Body of pancreas (tissue), 4 donors: ENCODE results near the gene CCL23. TPM values are rescaled to one million over a fixed set of nuclear protein-coding genes. Genes with fewer than 3 reads are reported as not detected.

Source experiments
- ATAC-seq: fragments of 150-250 bp; one replicate; pipeline ENCODE4 v1.9.1; 2016
- DNase-seq, 4 donors: peaks; one replicate each; pipeline ENCODE4 v3.0.0-alpha.2; 2019
- H3K27ac ChIP-seq, 4 donors: fragments of 200-600 bp; sonication (generic); 1 replicate in 3 of 4; 2 replicates in 1 of 4; pipeline versions ENCODE4 v1.5.1 to v1.6.1; 2016 to 2019; ENCODE audit warnings: mild to moderate bottlenecking in 1 of 4, mixed read lengths in 1 of 4, moderate library complexity in 1 of 4
- H3K27me3 ChIP-seq, 2 donors: fragments of 200-600 bp; sonication (generic); one replicate each; pipeline ENCODE4 v1.6.0; 2016; ENCODE audit warnings: mild to moderate bottlenecking in 1 of 2
- H3K36me3 ChIP-seq, 2 donors: fragments of 200-600 bp; sonication (generic); replicated peaks in 1 of 2; 2 replicates each; pipeline ENCODE4 v1.5.1; 2016; ENCODE audit warnings: low read depth in 2 of 2; ENCODE audit not compliant: insufficient read depth in 1 of 2
- H3K4me1 ChIP-seq: fragments of 200-600 bp; sonication (generic); one replicate; pipeline ENCODE4 v1.6.0; 2016
- H3K4me3 ChIP-seq, 2 donors: fragments of 200-600 bp; sonication (generic); 1 replicate in 1 of 2; 2 replicates in 1 of 2; pipeline ENCODE4 v1.5.1; 2016 to 2019
- H3K9me3 ChIP-seq, 3 donors: fragments of 200-600 bp; sonication (generic); 1 replicate in 2 of 3; 2 replicates in 1 of 3; pipeline ENCODE4 v1.5.1; 2016
- POLR2A ChIP-seq, 3 donors: fragments of 450-650 bp; IDR thresholded peaks; one replicate each; pipeline ENCODE4 v1.6.1; 2016; ENCODE audit warnings: antibody characterized with exemption in 3 of 3, mild to moderate bottlenecking in 2 of 3
- WGBS, 2 donors: methylation state at CpG; one replicate each; pipeline ENCODE4 v1.1.5; 2017; 5-methylcytosine and 5-hydroxymethylcytosine counted together
- intact Hi-C: fragments of 100-400 bp; cut with DNase I; formaldehyde crosslinking; loops from one replicate; pipeline ENCODE4 v1.15.1; 2023
- total RNA-seq, 2 donors: library from RNA; depleted of rRNA; stranded (reverse); fragments of >200 nt; gene quantifications; one replicate each; pipeline ENCODE4 v1.1.0, GENCODE V29; 2016
- TF ChIP-seq, protein P1 (sequence below), 7 experiments: fragments of 450-650 bp in 4 of 7; fragments of 200-600 bp in 3 of 7; sonication (generic) in 3 of 7; IDR thresholded peaks; one replicate each; pipeline ENCODE4 v1.5.1; 2016 to 2019; ENCODE audit warnings: antibody characterized with exemption in 7 of 7

Gene CCL23
- total RNA-seq, 2 donors from 2014 or later, result 2.6 TPM; not detected in 1

DNA sequence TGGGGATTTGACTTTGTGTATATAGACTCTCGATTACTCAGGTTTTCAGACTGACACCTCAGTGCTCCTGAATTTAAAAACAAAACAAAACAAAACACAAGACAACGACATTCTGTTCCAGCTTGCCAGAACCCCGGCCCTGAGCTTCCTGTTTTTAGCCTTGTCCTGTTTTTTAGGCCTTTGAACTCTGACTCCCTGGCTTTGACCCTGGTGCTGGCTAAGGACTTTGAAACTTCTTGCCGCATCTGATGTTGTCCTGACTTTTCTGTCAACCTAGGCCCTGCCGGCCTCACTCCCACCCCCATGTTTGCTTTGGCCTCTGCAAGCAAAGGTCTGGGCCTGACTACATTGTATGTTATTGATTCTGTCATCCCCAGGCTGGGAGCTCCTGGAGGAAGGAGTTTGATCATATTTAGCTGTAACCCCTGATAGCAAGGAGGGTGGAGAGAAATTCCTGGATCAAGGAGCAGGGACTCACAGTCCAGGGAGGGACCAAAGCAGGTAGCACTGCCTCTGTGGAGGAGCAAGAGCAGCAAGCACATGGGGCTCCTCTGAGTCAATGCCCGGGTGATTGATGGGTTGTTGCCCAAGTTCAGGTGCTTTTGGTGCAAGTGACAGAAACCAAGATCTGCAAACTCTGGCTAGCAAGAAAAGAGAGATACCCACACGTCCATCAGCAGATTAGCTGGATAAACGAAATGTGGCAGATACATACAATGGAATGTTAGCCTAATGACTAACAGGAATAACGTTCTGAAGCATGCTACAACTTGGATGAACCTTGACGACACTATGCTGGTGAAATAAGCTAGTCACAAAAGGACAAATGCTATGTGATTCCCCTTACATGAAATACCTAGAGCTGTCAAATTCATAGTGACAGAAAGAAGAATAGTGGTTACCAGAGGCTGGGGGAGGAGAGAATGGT lies 44.2 kb downstream of the CCL23 start:
- no peak overlapping the region for H3K4me3 ChIP-seq
- intact Hi-C loops, result loop anchor here (10.0 kb wide), 1 partner anchor 91 kb away; the partner anchor contains the start of gene CCL18
- no peaks in the 10 kb centered on the region for H3K9me3 ChIP-seq
- H3K4me1 ChIP-seq, result peaks cover 15% of the 10 kb centered on the region
- H3K36me3 ChIP-seq, result no peaks in the 10 kb centered on the region
- 36% methylated on average over 10 of the region's 10 CpGs for WGBS, 2 donors
- ATAC-seq (peak; percentile 45), DNase-seq (peak; percentile 22 to 47 (median 36))
- TF ChIP-seq, protein P1, sequence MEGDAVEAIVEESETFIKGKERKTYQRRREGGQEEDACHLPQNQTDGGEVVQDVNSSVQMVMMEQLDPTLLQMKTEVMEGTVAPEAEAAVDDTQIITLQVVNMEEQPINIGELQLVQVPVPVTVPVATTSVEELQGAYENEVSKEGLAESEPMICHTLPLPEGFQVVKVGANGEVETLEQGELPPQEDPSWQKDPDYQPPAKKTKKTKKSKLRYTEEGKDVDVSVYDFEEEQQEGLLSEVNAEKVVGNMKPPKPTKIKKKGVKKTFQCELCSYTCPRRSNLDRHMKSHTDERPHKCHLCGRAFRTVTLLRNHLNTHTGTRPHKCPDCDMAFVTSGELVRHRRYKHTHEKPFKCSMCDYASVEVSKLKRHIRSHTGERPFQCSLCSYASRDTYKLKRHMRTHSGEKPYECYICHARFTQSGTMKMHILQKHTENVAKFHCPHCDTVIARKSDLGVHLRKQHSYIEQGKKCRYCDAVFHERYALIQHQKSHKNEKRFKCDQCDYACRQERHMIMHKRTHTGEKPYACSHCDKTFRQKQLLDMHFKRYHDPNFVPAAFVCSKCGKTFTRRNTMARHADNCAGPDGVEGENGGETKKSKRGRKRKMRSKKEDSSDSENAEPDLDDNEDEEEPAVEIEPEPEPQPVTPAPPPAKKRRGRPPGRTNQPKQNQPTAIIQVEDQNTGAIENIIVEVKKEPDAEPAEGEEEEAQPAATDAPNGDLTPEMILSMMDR (IDR thresholded peaks at IDR 0.05), result no peak
- no peak for TF ChIP-seq POLR2A (IDR thresholded peaks at IDR 0.05)
- no peaks in the 10 kb centered on the region for H3K27me3 ChIP-seq
- peak overlapping the region in 2 of 4 donors; percentile 3 to 7 for H3K27ac ChIP-seq

DNA sequence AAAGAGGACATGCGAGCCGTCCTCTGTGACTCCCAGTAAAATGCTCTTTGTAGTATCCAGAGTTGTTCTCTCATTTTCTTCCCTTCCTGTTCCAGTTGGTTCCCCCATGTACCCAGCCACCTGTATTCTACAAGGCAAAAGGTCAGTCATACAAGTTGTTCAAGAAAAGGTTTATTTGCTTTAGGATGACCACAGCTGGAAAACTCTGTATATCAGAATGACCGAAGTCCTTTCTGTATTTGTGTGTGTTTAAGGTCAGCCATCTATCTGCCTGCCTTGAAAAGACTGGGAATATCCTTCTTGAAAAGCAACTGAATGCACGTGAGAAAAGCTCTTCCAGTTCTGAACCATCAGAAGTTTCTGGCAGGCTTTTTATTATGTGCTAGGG lies 44.8 kb downstream of the CCL23 start:
- ATAC-seq, result no peak
- intact Hi-C loops, result loop anchor here (10.0 kb wide), 1 partner anchor 92 kb away; the partner anchor contains the start of gene CCL18
- no peaks in the 10 kb centered on the region for H3K36me3 ChIP-seq
- H3K4me3 ChIP-seq, result no peak overlapping the region
- H3K4me1 ChIP-seq, result peaks cover 15% of the 10 kb centered on the region
- TF ChIP-seq POLR2A (IDR thresholded peaks at IDR 0.05), result no peak
- TF ChIP-seq, protein P1 (IDR thresholded peaks at IDR 0.05), result no peak
- no peaks in the 10 kb centered on the region for H3K27me3 ChIP-seq
- 63 to 70% methylated on average over 4 of the region's 4 CpGs for WGBS, 2 donors
- H3K9me3 ChIP-seq, result no peaks in the 10 kb centered on the region
- DNase-seq, result no peak
- H3K27ac ChIP-seq, result peak overlapping the region in 2 of 4 donors; percentile 3 to 7

DNA sequence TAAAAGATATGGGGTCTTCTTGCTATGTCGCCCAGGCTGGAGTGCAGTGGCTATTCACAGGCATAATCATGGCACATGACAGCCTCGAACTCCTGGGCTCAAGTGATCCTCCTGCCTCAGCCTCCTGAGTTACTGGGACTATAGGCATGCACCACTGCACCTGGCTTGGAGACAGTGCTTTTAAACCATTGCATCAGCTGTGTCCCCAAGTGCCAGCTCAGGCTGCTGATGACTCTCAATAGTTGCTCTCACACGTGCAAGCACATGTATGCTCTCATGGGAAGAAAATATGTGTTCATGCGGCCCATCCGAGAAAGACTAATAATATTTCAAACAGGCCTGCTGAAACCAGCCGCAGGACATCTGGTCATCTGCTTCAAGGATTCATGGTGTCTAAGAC lies 45.2 kb downstream of the CCL23 start:
- no peaks in the 10 kb centered on the region for H3K36me3 ChIP-seq
- TF ChIP-seq, protein P1 (IDR thresholded peaks at IDR 0.05), result no peak
- TF ChIP-seq POLR2A (IDR thresholded peaks at IDR 0.05), result no peak
- H3K27me3 ChIP-seq, result no peaks in the 10 kb centered on the region
- DNase-seq (no peak), ATAC-seq (no peak)
- no peaks in the 10 kb centered on the region for H3K9me3 ChIP-seq
- H3K4me3 ChIP-seq, result no peak overlapping the region
- H3K4me1 ChIP-seq, result peaks cover 15% of the 10 kb centered on the region
- 86 to 90% methylated on average over 6 of the region's 6 CpGs for WGBS, 2 donors
- intact Hi-C loops, result loop anchor here (10.0 kb wide), 1 partner anchor 92 kb away; the partner anchor contains the start of gene CCL18
- H3K27ac ChIP-seq, result no peak overlapping the region

DNA sequence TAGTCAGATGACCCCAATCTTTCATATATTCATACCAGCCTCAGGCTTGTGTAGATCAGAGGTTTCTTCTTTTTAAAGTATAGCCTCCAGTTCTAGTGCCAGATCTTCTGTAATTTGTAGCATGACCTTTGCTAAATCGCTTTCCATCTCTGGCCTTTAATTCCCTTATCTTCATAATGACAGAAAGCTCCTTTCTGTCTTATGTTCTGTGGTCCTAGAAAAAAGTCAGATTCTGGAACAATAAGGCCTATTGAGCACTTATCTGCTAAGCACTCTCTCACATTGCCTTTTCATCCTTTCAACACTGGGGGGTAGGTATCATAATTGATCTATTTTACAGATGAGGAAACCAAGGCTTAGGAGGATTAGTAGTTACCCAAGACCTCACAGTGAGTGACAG lies 45.7 kb downstream of the CCL23 start:
- H3K27ac ChIP-seq, result no peak overlapping the region
- no peak overlapping the region for H3K4me3 ChIP-seq
- no peaks in the 10 kb centered on the region for H3K36me3 ChIP-seq
- WGBS, 2 donors, result 57 to 73% methylated on average over 1 of the region's 1 CpG
- ATAC-seq (no peak), DNase-seq (no peak)
- intact Hi-C loops, result loop anchor here (10.0 kb wide), 1 partner anchor 93 kb away; the partner anchor contains the start of gene CCL18
- H3K4me1 ChIP-seq, result peaks cover 15% of the 10 kb centered on the region
- no peaks in the 10 kb centered on the region for H3K27me3 ChIP-seq
- TF ChIP-seq, protein P1 (IDR thresholded peaks at IDR 0.05), result no peak
- TF ChIP-seq POLR2A (IDR thresholded peaks at IDR 0.05), result no peak
- H3K9me3 ChIP-seq, result no peaks in the 10 kb centered on the region
